H9 (cell line): Measurements from ENCODE around the gene UQCC2. TPM values are rescaled to one million over a fixed set of nuclear protein-coding genes. Genes with fewer than 3 reads are reported as not detected.

ENCODE experiments used
- DNase-seq: peaks from one replicate; pipeline ENCODE4 v3.0.0-alpha.2; 2017
- H2AFZ ChIP-seq: one replicate; pipeline ENCODE4 v1.6.1; 2013; ENCODE audit warnings: mild to moderate bottlenecking, low read length, control low read depth, moderate library complexity
- H2AK5ac ChIP-seq: 2 replicates; pipeline ENCODE4 v1.6.1; 2013; ENCODE audit warnings: low read length, control low read depth, mixed read lengths; ENCODE audit not compliant: insufficient read length
- H2BK120ac ChIP-seq: one replicate; pipeline ENCODE4 v1.6.1; 2013; ENCODE audit warnings: low read depth, mild to moderate bottlenecking, low read length, control low read depth, inconsistent platforms; ENCODE audit not compliant: poor library complexity, severe bottlenecking
- H2BK12ac ChIP-seq: 2 replicates; pipeline ENCODE4 v1.6.1; 2013; ENCODE audit warnings: low read length, control low read depth, mixed read lengths, low read depth; ENCODE audit not compliant: insufficient read length
- H2BK15ac ChIP-seq: 2 replicates; pipeline ENCODE4 v1.6.1; 2013; ENCODE audit warnings: low read depth, low read length, control low read depth
- H2BK20ac ChIP-seq: one replicate; pipeline ENCODE4 v1.6.1; 2013; ENCODE audit warnings: low read depth, mild to moderate bottlenecking, low read length, control low read depth, inconsistent platforms; ENCODE audit not compliant: poor library complexity, severe bottlenecking
- H2BK5ac ChIP-seq: 2 replicates; pipeline ENCODE4 v1.6.1; 2013; ENCODE audit warnings: low read length, control low read depth, mixed read lengths; ENCODE audit not compliant: insufficient read length
- H3K14ac ChIP-seq: 2 replicates; pipeline ENCODE4 v1.6.1; 2013; ENCODE audit warnings: low read length, control low read depth; ENCODE audit not compliant: insufficient read depth
- H3K18ac ChIP-seq: 2 replicates; pipeline ENCODE4 v1.6.1; 2013; ENCODE audit warnings: low read depth, mild to moderate bottlenecking, mixed read lengths, low read length, control low read depth; ENCODE audit not compliant: insufficient read length
- H3K23ac ChIP-seq: 2 replicates; pipeline ENCODE4 v1.6.1; 2013; ENCODE audit warnings: low read length, control low read depth, mixed read lengths, low read depth; ENCODE audit not compliant: insufficient read length
- H3K23me2 ChIP-seq: 2 replicates; pipeline ENCODE4 v1.6.1; 2013; ENCODE audit warnings: low read depth, mild to moderate bottlenecking, mixed read lengths, low read length, control low read depth; ENCODE audit not compliant: insufficient read length, poor library complexity, severe bottlenecking
- H3K27ac ChIP-seq: 2 replicates; pipeline ENCODE4 v1.5.1; 2013; ENCODE audit warnings: low read length, control low read depth, mixed read lengths, low read depth; ENCODE audit not compliant: insufficient read length
- H3K27me3 ChIP-seq: 2 replicates; pipeline ENCODE4 v1.6.1; 2013; ENCODE audit warnings: low read length, control low read depth, inconsistent platforms; ENCODE audit not compliant: insufficient read depth
- H3K4ac ChIP-seq: 2 replicates; pipeline ENCODE4 v1.6.1; 2013; ENCODE audit warnings: low read depth, mild to moderate bottlenecking, control low read depth, inconsistent platforms, low read length, moderate library complexity
- H3K4me1 ChIP-seq: 2 replicates; pipeline ENCODE4 v1.6.1; 2013; ENCODE audit warnings: low read length, control low read depth, inconsistent platforms; ENCODE audit not compliant: insufficient read depth
- H3K4me2 ChIP-seq: 2 replicates; pipeline ENCODE4 v1.6.1; 2013; ENCODE audit warnings: low read length, control low read depth, mixed read lengths; ENCODE audit not compliant: insufficient read length, insufficient read depth
- H3K56ac ChIP-seq: 2 replicates; pipeline ENCODE4 v1.6.1; 2013; ENCODE audit warnings: low read depth, mild to moderate bottlenecking, mixed read lengths, low read length, control low read depth; ENCODE audit not compliant: insufficient read length
- H3K79me1 ChIP-seq: 2 replicates; pipeline ENCODE4 v1.6.1; 2013; ENCODE audit warnings: low read depth, mild to moderate bottlenecking, moderate library complexity, low read length, control low read depth, inconsistent platforms; ENCODE audit not compliant: insufficient read depth, poor library complexity, severe bottlenecking
- H3K79me2 ChIP-seq: 2 replicates; pipeline ENCODE4 v1.6.1; 2013; ENCODE audit warnings: low read length, control low read depth, inconsistent platforms; ENCODE audit not compliant: insufficient read depth
- H3K9ac ChIP-seq: 2 replicates; pipeline ENCODE4 v1.6.1; 2013; ENCODE audit warnings: low read length, control low read depth, mixed read lengths; ENCODE audit not compliant: insufficient read length; ENCODE audit errors: extremely low read depth
- H3K9me3 ChIP-seq: one replicate; pipeline ENCODE4 v1.6.1; 2013; ENCODE audit warnings: low read depth, low read length, inconsistent platforms; ENCODE audit not compliant: control insufficient read depth
- H3T11ph ChIP-seq: one replicate; pipeline ENCODE4 v1.6.1; 2013; ENCODE audit warnings: mild to moderate bottlenecking, low read length, control low read depth, inconsistent platforms
- H4K20me1 ChIP-seq: one replicate; pipeline ENCODE4 v1.6.1; 2013; ENCODE audit not compliant: control insufficient read depth, insufficient read length, insufficient read depth
- H4K5ac ChIP-seq: 2 replicates; pipeline ENCODE4 v1.6.1; 2013; ENCODE audit warnings: low read depth, mild to moderate bottlenecking, mixed read lengths, low read length, control low read depth; ENCODE audit not compliant: insufficient read length
- H4K8ac ChIP-seq: replicated peaks from 2 replicates; pipeline ENCODE4 v1.6.1; 2013; ENCODE audit warnings: low read length, control low read depth, mixed read lengths, low read depth; ENCODE audit not compliant: insufficient read length
- H4K91ac ChIP-seq: 2 replicates; pipeline ENCODE4 v1.6.1; 2013; ENCODE audit warnings: low read depth, mild to moderate bottlenecking, moderate library complexity, mixed read lengths, low read length, control low read depth; ENCODE audit not compliant: insufficient read length
- H3K27ac Mint-ChIP-seq, 3 experiments: 2 replicates in 2 of 3; 3 replicates in 1 of 3; pipeline ENCODE4 v1.8.0; 2020 to 2021; ENCODE audit warnings: mixed read lengths in 3 of 3, mild to moderate bottlenecking in 1 of 3, moderate library complexity in 1 of 3
- H3K27me3 Mint-ChIP-seq: 2 replicates; pipeline ENCODE4 v1.8.0; 2021; ENCODE audit warnings: low read depth, mild to moderate bottlenecking, moderate library complexity, mixed read lengths
- H3K36me3 Mint-ChIP-seq, 3 experiments: 2 replicates in 2 of 3; 3 replicates in 1 of 3; pipeline ENCODE4 v1.8.0; 2020 to 2021; ENCODE audit warnings: low read depth in 3 of 3, mixed read lengths in 3 of 3; ENCODE audit not compliant: insufficient read depth in 1 of 3
- H3K4me1 Mint-ChIP-seq, 2 experiments: 2 replicates each; pipeline ENCODE4 v1.8.0; 2020; ENCODE audit warnings: mixed read lengths in 2 of 2
- H3K4me3 Mint-ChIP-seq, 2 experiments: 2 replicates in 1 of 2; 3 replicates in 1 of 2; pipeline ENCODE4 v1.8.0; 2020 to 2021; ENCODE audit warnings: mild to moderate bottlenecking in 2 of 2, mixed read lengths in 2 of 2, moderate library complexity in 1 of 2
- H3K9me3 Mint-ChIP-seq, 2 experiments: 2 replicates in 1 of 2; 3 replicates in 1 of 2; pipeline ENCODE4 v1.8.0; 2020; ENCODE audit warnings: mild to moderate bottlenecking in 2 of 2, mixed read lengths in 2 of 2, moderate library complexity in 1 of 2
- WGBS: extraction: QIAGEN DNeasy Blood & Tissue Kit; methylation state at CpG from one replicate; pipeline ENCODE4 v1.1.7; 2013; ENCODE audit warnings: missing lambda C conversion rate, low lambda C conversion rate, mixed read lengths; ENCODE audit not compliant: insufficient read length; ENCODE audit errors: extremely low coverage; 5-methylcytosine and 5-hydroxymethylcytosine counted together
- total RNA-seq: library from RNA; stranded (reverse); gene quantifications from 2 replicates; pipeline ENCODE4 v1.2.1, GENCODE V29; 2021
- TF ChIP-seq, protein P1 (sequence below): fragments of 200-600 bp; sonication (generic); conservative IDR thresholded peaks from 3 replicates; pipeline ENCODE4 v1.8.0; 2021; ENCODE audit warnings: antibody characterized with exemption, mild to moderate bottlenecking

Gene UQCC2
- total RNA-seq, 1 experiment from 2014 or later: 140 TPM

DNA sequence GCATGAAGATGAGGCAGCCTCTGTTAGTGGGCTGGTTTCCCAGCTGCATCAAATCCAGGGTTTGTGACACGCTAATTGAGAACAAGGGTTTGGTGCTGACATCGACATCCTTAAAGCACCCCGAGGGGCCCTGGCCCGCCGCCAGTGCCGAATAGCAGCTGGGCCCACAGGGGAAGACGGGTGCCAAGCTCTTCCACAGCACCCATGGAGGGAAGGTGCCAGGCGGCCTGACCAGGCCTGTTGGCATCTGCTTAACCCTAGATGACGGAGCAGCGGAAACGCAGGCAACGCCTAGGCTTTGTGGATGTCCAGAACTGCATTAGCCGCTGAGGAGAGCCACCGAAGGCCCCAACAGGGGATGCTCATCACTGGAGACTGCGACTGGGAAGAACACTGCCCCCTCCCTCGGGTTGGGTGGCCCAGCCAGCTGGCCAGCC is 16.0 kb downstream of the UQCC2 start:
- Histone ChIP-seq H3K27me3 (no peaks in the 10 kb centered on the region), H3K79me1 (no peaks in the 10 kb centered on the region), H2BK12ac (no peak overlapping the region), H4K8ac (no peak overlapping the region), H2AK5ac (no peak overlapping the region), H3K4me2 (no peak overlapping the region), H3K4ac (no peak overlapping the region), H3K14ac (no peak overlapping the region), H3K56ac (no peak overlapping the region), H3K23ac (no peak overlapping the region), H3K23me2 (no peaks in the 10 kb centered on the region), H4K20me1 (no peaks in the 10 kb centered on the region), H2BK120ac (no peak overlapping the region), H2AFZ (no peak overlapping the region), H3K4me1 (0 out of 2 replicates have a peak, but pooled peaks cover 3% of the 10 kb centered on the region), H3K9ac (no peak overlapping the region), H2BK5ac (no peak overlapping the region), H3K79me2 (no peaks in the 10 kb centered on the region), H2BK15ac (no peak overlapping the region), H3K9me3 (no peaks in the 10 kb centered on the region), H4K91ac (no peak overlapping the region), H3K18ac (no peak overlapping the region), H4K5ac (no peak overlapping the region), H2BK20ac (no peak overlapping the region), H3T11ph (no peak overlapping the region), H3K27ac (no peak overlapping the region)
- no CpG with 5 or more reads among the region's 16 CpGs for WGBS
- Mint-ChIP-seq H3K27ac (no peak overlapping the region), H3K27me3 (no peaks in the 10 kb centered on the region), H3K36me3 (peaks cover 28 to 93% (median 78%) of the 10 kb centered on the region in 3 experiments; a peak in 6 of 7 replicates), H3K4me1 (peaks cover 17 to 20% of the 10 kb centered on the region in 2 experiments), H3K4me3 (no peak overlapping the region), H3K9me3 (no peaks in the 10 kb centered on the region)
- TF ChIP-seq, protein P1, sequence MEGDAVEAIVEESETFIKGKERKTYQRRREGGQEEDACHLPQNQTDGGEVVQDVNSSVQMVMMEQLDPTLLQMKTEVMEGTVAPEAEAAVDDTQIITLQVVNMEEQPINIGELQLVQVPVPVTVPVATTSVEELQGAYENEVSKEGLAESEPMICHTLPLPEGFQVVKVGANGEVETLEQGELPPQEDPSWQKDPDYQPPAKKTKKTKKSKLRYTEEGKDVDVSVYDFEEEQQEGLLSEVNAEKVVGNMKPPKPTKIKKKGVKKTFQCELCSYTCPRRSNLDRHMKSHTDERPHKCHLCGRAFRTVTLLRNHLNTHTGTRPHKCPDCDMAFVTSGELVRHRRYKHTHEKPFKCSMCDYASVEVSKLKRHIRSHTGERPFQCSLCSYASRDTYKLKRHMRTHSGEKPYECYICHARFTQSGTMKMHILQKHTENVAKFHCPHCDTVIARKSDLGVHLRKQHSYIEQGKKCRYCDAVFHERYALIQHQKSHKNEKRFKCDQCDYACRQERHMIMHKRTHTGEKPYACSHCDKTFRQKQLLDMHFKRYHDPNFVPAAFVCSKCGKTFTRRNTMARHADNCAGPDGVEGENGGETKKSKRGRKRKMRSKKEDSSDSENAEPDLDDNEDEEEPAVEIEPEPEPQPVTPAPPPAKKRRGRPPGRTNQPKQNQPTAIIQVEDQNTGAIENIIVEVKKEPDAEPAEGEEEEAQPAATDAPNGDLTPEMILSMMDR: no peak
- DNase-seq: no peak
